HepG2 (cell line): ENCODE measurements around the gene SACS. TPM values are rescaled to one million over a fixed set of nuclear protein-coding genes. Genes with fewer than 3 reads are reported as not detected.

Experiments used
- ATAC-seq: fragments of 200-7000 bp; cut with Tn5 transposase; 3 replicates; pipeline ENCODE4 v1.9.1; 2020; ENCODE audit warnings: mild to moderate bottlenecking, moderate library complexity
- BruUV-seq: library from RNA; stranded (reverse); fragments of 400-500 nt; replicated peaks from 2 replicates; lab custom pipeline; 2021; lab: Mats Ljungman, UMichigan
- CTCF ChIA-PET: fragments of 300-600 bp; formaldehyde crosslinking; extraction: SDS; loops from one replicate; lab custom pipeline; 2021; ENCODE audit warnings: low total read pairs, inconsistent platforms, low intra/inter-chr PET ratio; lab: Yijun Ruan, JAX
- POLR2A ChIA-PET: fragments of 350-600 bp; sonication (Branson Sonifier 250); formaldehyde crosslinking; loops from one replicate; lab custom pipeline; 2020; ENCODE audit warnings: antibody characterized with exemption, inconsistent platforms; lab: Yijun Ruan, JAX
- DNase-seq: peaks from one replicate; pipeline ENCODE4 v3.0.0-alpha.2; 2015; ENCODE audit warnings: low spot score
- FAIRE-seq: peaks from 3 replicates; lab custom pipeline; 2011; peaks lifted over from hg19 to GRCh38; lab: Jason Lieb, UNC
- H2AFZ ChIP-seq: one replicate; pipeline ENCODE4 v1.6.1; 2011; ENCODE audit warnings: low read length, inconsistent platforms
- H3K27ac ChIP-seq: fragments of 300-600 bp; 3 replicates; pipeline ENCODE4 v1.8.0; 2011; ENCODE audit warnings: mixed run types, mild to moderate bottlenecking, mixed read lengths, low read length, inconsistent platforms; ENCODE audit not compliant: insufficient read depth; ENCODE audit errors: extremely low read length
- H3K27me3 ChIP-seq, 2 experiments: fragments of 200-600 bp in 1 of 2; 2 replicates in 1 of 2; 3 replicates in 1 of 2; pipeline versions ENCODE4 v1.6.0 to v1.8.0; 2011; ENCODE audit warnings: low read length in 2 of 2, mild to moderate bottlenecking in 2 of 2, moderate library complexity in 2 of 2, inconsistent platforms in 1 of 2; ENCODE audit not compliant: insufficient read depth in 2 of 2, control insufficient read depth in 1 of 2
- H3K36me3 ChIP-seq, 2 experiments: fragments of 200-600 bp in 1 of 2; replicated peaks in 1 of 2; 2 replicates in 1 of 2; 3 replicates in 1 of 2; pipeline versions ENCODE4 v1.5.1 to v1.8.0; 2011; ENCODE audit warnings: low read length in 2 of 2, inconsistent platforms in 1 of 2; ENCODE audit not compliant: insufficient read depth in 2 of 2, control insufficient read depth in 1 of 2
- H3K4me1 ChIP-seq: 2 replicates; pipeline ENCODE4 v1.5.1; 2012; ENCODE audit warnings: low read length, inconsistent platforms; ENCODE audit not compliant: insufficient read depth
- H3K4me2 ChIP-seq: 2 replicates; pipeline ENCODE4 v1.6.0; 2011; ENCODE audit warnings: low read depth, low read length, inconsistent platforms
- H3K4me3 ChIP-seq, 3 experiments: fragments of 200-600 bp in 1 of 3; sonication (generic), shearing (Covaris generic) in 1 of 3; replicated peaks in 1 of 3; 2 replicates each; pipeline ENCODE4 v1.5.1; 2011 to 2016; ENCODE audit warnings: low read length in 3 of 3, inconsistent platforms in 2 of 3, low read depth in 2 of 3, mild to moderate bottlenecking in 2 of 3, control low read depth in 1 of 3, mixed read lengths in 1 of 3; ENCODE audit not compliant: insufficient read depth in 1 of 3
- H3K79me2 ChIP-seq: one replicate; pipeline ENCODE4 v1.6.1; 2011; ENCODE audit warnings: low read length, inconsistent platforms; ENCODE audit not compliant: insufficient read depth
- H3K9ac ChIP-seq: 2 replicates; pipeline ENCODE4 v1.6.0; 2011; ENCODE audit warnings: mild to moderate bottlenecking, low read depth, low read length, inconsistent platforms; ENCODE audit not compliant: insufficient read depth
- H3K9me3 ChIP-seq: 2 replicates; pipeline ENCODE4 v1.5.1; 2012; ENCODE audit warnings: mild to moderate bottlenecking, low read length
- H4K20me1 ChIP-seq: 2 replicates; pipeline ENCODE4 v1.6.0; 2011; ENCODE audit warnings: inconsistent platforms, mild to moderate bottlenecking, low read length, moderate library complexity; ENCODE audit not compliant: insufficient read depth
- CREB1 ChIP-seq, 2 experiments: fragments of 450-650 bp in 1 of 2; IDR thresholded peaks; 2 replicates each; pipeline ENCODE4 v1.6.1; 2016 to 2017; ENCODE audit warnings: control low read depth in 1 of 2, mild to moderate bottlenecking in 1 of 2, missing compliant biosample characterization in 1 of 2, missing genetic modification characterization in 1 of 2
- SIN3B ChIP-seq: fragments of 150-350 bp; IDR thresholded peaks from 2 replicates; pipeline ENCODE4 v1.6.1; 2014; ENCODE audit warnings: low read length
- WGBS: methylation state at CpG from one replicate; pipeline ENCODE4 v1.1.6; 2017; ENCODE audit warnings: low lambda C conversion rate; 5-methylcytosine and 5-hydroxymethylcytosine counted together
- in situ Hi-C: cut with HindIII; loops from 2 replicates; pipeline ENCODE4 v1.10.0; 2017; ENCODE audit warnings: low pct_unique_long_range_greater_than_20kb; ENCODE audit not compliant: extremely low pct_ligation_motif_present
- intact Hi-C: fragments of 100-400 bp; cut with micrococcal nuclease; formaldehyde crosslinking; loops from one replicate; pipeline ENCODE4 v1.10.0; 2022; ENCODE audit not compliant: unreplicated experiment
- polyA plus RNA-seq, 8 experiments: library from polyadenylated mRNA; depleted of rRNA in 3 of 8; stranded (reverse) in 7 of 8; unstranded in 1 of 8; fragments of >200 nt; fragmentation: Illumina TruSeq in 4 of 8; extraction: Trizol in 4 of 8; gene quantifications; 2 replicates each; pipeline versions ENCODE4 v1.2.1 to v1.2.3, GENCODE V29; 2011 to 2016; ENCODE audit warnings: low read depth in 4 of 8, missing spikeins in 1 of 8, mixed read lengths in 1 of 8; ENCODE audit not compliant: insufficient read depth in 1 of 8
- total RNA-seq, 5 experiments: library from RNA; depleted of rRNA; stranded (reverse); fragments of >200 nt; fragmentation: Illumina TruSeq; extraction: Trizol; gene quantifications; 2 replicates each; pipeline ENCODE4 v1.2.3, GENCODE V29; 2016; ENCODE audit warnings: low read depth in 1 of 5
- TF ChIP-seq, protein P1 (sequence below): sonication (generic); formaldehyde crosslinking; IDR thresholded peaks from 2 replicates; pipeline ENCODE4 v1.5.0; 2020; ENCODE audit warnings: mild to moderate bottlenecking, missing genetic modification reagents

Gene SACS
- total and polyA plus RNA-seq, 2 of the 13 experiments (the other 11 are each of a cell fraction or from before 2014, with no cell fraction given): 4.0 to 15.7 TPM

DNA sequence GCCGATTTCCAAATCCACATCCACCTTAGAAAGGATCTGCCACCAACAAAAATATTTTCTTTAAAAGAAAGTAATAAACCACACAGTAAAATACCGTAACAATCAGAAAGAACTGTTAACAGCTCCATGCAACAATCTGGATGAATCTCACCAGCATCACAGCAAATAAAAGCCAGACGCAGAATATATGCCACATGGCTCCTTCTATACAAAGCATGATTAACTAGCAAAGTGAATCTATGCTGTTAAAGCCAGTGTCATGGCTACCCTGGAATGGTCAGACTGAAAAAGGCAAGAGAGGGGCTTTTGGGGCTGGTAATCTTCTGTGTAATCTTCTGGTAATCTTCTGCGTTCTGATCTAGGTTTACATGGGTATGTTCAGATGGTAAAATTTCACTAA is 81.3 kb downstream of the SACS start (continued):
- no peak for TF ChIP-seq SIN3B

DNA sequence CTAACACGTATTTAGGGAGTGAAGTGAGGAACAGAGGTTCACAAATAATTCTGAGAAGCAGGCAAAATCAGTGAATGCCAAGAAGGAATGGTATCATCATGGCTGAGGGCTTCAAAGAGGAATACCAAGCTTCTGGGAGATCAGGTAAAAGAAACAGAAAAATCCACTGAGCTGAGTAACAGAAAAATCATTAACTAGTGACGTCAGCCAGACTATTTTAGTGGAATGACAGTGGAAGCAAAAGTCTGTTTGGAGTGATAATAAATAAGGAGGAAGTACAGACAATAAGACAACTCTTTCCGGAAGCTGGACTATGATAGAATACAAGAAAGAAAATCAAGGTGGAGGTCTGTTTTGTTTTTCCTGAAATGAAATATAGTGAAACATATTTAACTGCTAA is 83.5 kb downstream of the SACS start:
- H3K79me2 ChIP-seq: no peaks in the 10 kb centered on the region
- no peak overlapping the region for H2AFZ ChIP-seq
- peaks cover 5 to 15% of the 10 kb centered on the region in 2 experiments; a peak in 4 of 5 replicates for H3K36me3 ChIP-seq
- no peaks in the 10 kb centered on the region for H4K20me1 ChIP-seq
- BruUV-seq: no TSS peak
- H3K27ac ChIP-seq: no peak overlapping the region
- ChIA-PET POLR2A (no interaction called here), CTCF (no interaction called here)
- H3K9me3 ChIP-seq: no peaks in the 10 kb centered on the region
- DNase-seq (no peak), FAIRE-seq (no peak), ATAC-seq (no peak)
- intact Hi-C loops: no loop called here
- WGBS: 89% methylated on average over 3 of the region's 3 CpGs
- no peak overlapping the region for H3K4me2 ChIP-seq
- H3K27me3 ChIP-seq: no peaks in the 10 kb centered on the region; a peak in 1 of 5 replicates
- in situ Hi-C loops: no loop called here
- TF ChIP-seq CREB1 (IDR thresholded peaks at IDR 0.05): peak; percentile 55; the same call in 1 of the 2 replicates
- no peak for TF ChIP-seq CREB1 (CRISPR knock-in tag; IDR thresholded peaks at IDR 0.05)
- TF ChIP-seq, protein P1, sequence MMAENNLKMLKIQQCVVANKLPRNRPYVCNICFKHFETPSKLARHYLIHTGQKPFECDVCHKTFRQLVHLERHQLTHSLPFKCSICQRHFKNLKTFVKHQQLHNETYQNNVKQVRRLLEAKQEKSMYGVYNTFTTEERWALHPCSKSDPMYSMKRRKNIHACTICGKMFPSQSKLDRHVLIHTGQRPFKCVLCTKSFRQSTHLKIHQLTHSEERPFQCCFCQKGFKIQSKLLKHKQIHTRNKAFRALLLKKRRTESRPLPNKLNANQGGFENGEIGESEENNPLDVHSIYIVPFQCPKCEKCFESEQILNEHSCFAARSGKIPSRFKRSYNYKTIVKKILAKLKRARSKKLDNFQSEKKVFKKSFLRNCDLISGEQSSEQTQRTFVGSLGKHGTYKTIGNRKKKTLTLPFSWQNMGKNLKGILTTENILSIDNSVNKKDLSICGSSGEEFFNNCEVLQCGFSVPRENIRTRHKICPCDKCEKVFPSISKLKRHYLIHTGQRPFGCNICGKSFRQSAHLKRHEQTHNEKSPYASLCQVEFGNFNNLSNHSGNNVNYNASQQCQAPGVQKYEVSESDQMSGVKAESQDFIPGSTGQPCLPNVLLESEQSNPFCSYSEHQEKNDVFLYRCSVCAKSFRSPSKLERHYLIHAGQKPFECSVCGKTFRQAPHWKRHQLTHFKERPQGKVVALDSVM: no peak
- peaks cover 13% of the 10 kb centered on the region; the same call in 1 of the 2 replicates for H3K4me1 ChIP-seq
- H3K9ac ChIP-seq: no peak overlapping the region
- H3K4me3 ChIP-seq: no peak overlapping the region
